GM21723 (cell line): ENCODE measurements around the gene FNBP1L.
"Not testable (repeated sequence)": the region's sequence is repeated elsewhere in the genome, so short reads cannot be mapped to it uniquely, and the experiment has no call there.

ENCODE experiments used
- ATAC-seq: cut with Tn5 transposase; IDR thresholded peaks from one replicate; pipeline ENCODE4 v1.9.1; 2021; ENCODE audit warnings: mild to moderate bottlenecking, moderate library complexity; ENCODE audit not compliant: unreplicated experiment

The FNBP1L gene

GRCh38 chr1:93588206-93588605 lies 140.3 kb downstream of the FNBP1L start:
- no peak for ATAC-seq

GRCh38 chr1:93588955-93589354 lies 141.0 kb downstream of the FNBP1L start:
- ATAC-seq = no peak

GRCh38 chr1:93591291-93591675 lies 143.4 kb downstream of the FNBP1L start:
- not testable (repeated sequence) for ATAC-seq

- ATAC-seq = no peak
Measured at GRCh38 chr1:93591676-93592550, 144.0 kb downstream of the FNBP1L start.

- no peak for ATAC-seq
Measured at GRCh38 chr1:93592551-93592949, 144.6 kb downstream of the FNBP1L start.

GRCh38 chr1:93593854-93594602 lies 146.1 kb downstream of the FNBP1L start:
- ATAC-seq = no peak

- ATAC-seq = no peak
Measured at GRCh38 chr1:93594603-93594880, 146.6 kb downstream of the FNBP1L start.

GRCh38 chr1:93595266-93595665 lies 147.3 kb downstream of the FNBP1L start:
- ATAC-seq = no peak

GRCh38 chr1:93595743-93596142 lies 147.8 kb downstream of the FNBP1L start:
- ATAC-seq = no peak

- no peak for ATAC-seq
Measured at GRCh38 chr1:93596329-93597089, 148.6 kb downstream of the FNBP1L start.

GRCh38 chr1:93597709-93598108 lies 149.8 kb downstream of the FNBP1L start:
- no peak for ATAC-seq

- no peak for ATAC-seq
Measured at GRCh38 chr1:93598396-93598795, 150.5 kb downstream of the FNBP1L start.

GRCh38 chr1:93598861-93599439 lies 151.0 kb downstream of the FNBP1L start:
- ATAC-seq = no peak

- ATAC-seq = no peak
Measured at GRCh38 chr1:93599479-93599878, 151.6 kb downstream of the FNBP1L start.

- no peak for ATAC-seq
Measured at GRCh38 chr1:93600663-93601062, 152.7 kb downstream of the FNBP1L start.

GRCh38 chr1:93601686-93602085 lies 153.8 kb downstream of the FNBP1L start:
- ATAC-seq = no peak

GRCh38 chr1:93602101-93602500 lies 154.2 kb downstream of the FNBP1L start:
- ATAC-seq = no peak

- no peak for ATAC-seq
Measured at GRCh38 chr1:93603106-93603505, 155.2 kb downstream of the FNBP1L start.

- no peak for ATAC-seq
Measured at GRCh38 chr1:93603601-93604000, 155.7 kb downstream of the FNBP1L start.
